ENCODE data around the gene NCSTN.

The NCSTN gene

GRCh38 chr1:160338580-160338979, 4.6 kb upstream of the NCSTN start:
- DNase-seq (ENCODE audit: low spot score) (no peak), ATAC-seq (ENCODE audit: low read depth) (no peak)
- Histone ChIP-seq H3K4me3 (ENCODE audit: severe bottlenecking) (no peak overlapping the region), H3K9me3 (ENCODE audit: severe bottlenecking) (no peaks in the 10 kb centered on the region), H3K27me3 (ENCODE audit: insufficient read depth, poor library complexity, severe bottlenecking) (no peaks in the 10 kb centered on the region), H3K36me3 (ENCODE audit: low read depth) (peaks cover 79% of the 10 kb centered on the region), H3K27ac (ENCODE audit: poor library complexity, severe bottlenecking) (no peak overlapping the region), H3K4me1 (ENCODE audit: insufficient read depth, poor library complexity, severe bottlenecking) (peaks cover 8% of the 10 kb centered on the region)
- TF ChIP-seq, protein P1, sequence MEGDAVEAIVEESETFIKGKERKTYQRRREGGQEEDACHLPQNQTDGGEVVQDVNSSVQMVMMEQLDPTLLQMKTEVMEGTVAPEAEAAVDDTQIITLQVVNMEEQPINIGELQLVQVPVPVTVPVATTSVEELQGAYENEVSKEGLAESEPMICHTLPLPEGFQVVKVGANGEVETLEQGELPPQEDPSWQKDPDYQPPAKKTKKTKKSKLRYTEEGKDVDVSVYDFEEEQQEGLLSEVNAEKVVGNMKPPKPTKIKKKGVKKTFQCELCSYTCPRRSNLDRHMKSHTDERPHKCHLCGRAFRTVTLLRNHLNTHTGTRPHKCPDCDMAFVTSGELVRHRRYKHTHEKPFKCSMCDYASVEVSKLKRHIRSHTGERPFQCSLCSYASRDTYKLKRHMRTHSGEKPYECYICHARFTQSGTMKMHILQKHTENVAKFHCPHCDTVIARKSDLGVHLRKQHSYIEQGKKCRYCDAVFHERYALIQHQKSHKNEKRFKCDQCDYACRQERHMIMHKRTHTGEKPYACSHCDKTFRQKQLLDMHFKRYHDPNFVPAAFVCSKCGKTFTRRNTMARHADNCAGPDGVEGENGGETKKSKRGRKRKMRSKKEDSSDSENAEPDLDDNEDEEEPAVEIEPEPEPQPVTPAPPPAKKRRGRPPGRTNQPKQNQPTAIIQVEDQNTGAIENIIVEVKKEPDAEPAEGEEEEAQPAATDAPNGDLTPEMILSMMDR (IDR thresholded peaks at IDR 0.05; ENCODE audit: poor library complexity, severe bottlenecking): no peak

DNA sequence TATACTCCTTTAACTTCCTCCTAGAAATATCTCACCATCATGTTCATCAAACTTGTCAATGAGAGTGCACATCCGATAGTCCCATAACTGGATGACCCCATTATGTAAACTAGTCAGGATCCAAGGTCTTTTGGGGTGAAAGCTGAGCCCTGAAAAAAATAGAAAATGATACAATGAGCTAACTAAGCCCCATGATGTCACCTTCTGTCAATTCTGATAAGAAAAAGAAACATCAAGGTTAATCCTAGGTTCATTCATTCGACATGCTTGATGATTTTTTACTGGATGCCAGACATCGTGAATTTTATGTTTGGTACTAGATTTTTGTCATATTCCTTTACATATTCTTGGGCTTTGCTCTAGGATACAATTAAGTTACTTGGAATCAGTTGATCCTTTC, 3.0 kb upstream of the NCSTN start:
- TF ChIP-seq, protein P1 (IDR thresholded peaks at IDR 0.05; ENCODE audit: poor library complexity, severe bottlenecking): no peak
- Histone ChIP-seq H3K36me3 (ENCODE audit: low read depth) (peaks cover 72% of the 10 kb centered on the region), H3K4me3 (ENCODE audit: severe bottlenecking) (no peak overlapping the region), H3K27ac (ENCODE audit: poor library complexity, severe bottlenecking) (no peak overlapping the region), H3K4me1 (ENCODE audit: insufficient read depth, poor library complexity, severe bottlenecking) (peaks cover 8% of the 10 kb centered on the region), H3K27me3 (ENCODE audit: insufficient read depth, poor library complexity, severe bottlenecking) (no peaks in the 10 kb centered on the region), H3K9me3 (ENCODE audit: severe bottlenecking) (no peaks in the 10 kb centered on the region)
- DNase-seq (ENCODE audit: low spot score) (no peak), ATAC-seq (ENCODE audit: low read depth) (no peak)

- ATAC-seq (ENCODE audit: low read depth): no peak
- H3K4me1 ChIP-seq (ENCODE audit: insufficient read depth, poor library complexity, severe bottlenecking): peaks cover 8% of the 10 kb centered on the region
- no peak overlapping the region for H3K27ac ChIP-seq (ENCODE audit: poor library complexity, severe bottlenecking)
- peaks cover 74% of the 10 kb centered on the region for H3K36me3 ChIP-seq (ENCODE audit: low read depth)
- no peak for DNase-seq (ENCODE audit: low spot score)
- H3K4me3 ChIP-seq (ENCODE audit: severe bottlenecking): no peak overlapping the region
- no peaks in the 10 kb centered on the region for H3K9me3 ChIP-seq (ENCODE audit: severe bottlenecking)
- H3K27me3 ChIP-seq (ENCODE audit: insufficient read depth, poor library complexity, severe bottlenecking): no peaks in the 10 kb centered on the region
- TF ChIP-seq, protein P1 (IDR thresholded peaks at IDR 0.05; ENCODE audit: poor library complexity, severe bottlenecking): no peak
Measured at GRCh38 chr1:160340866-160341265, 2.3 kb upstream of the NCSTN start.

DNA sequence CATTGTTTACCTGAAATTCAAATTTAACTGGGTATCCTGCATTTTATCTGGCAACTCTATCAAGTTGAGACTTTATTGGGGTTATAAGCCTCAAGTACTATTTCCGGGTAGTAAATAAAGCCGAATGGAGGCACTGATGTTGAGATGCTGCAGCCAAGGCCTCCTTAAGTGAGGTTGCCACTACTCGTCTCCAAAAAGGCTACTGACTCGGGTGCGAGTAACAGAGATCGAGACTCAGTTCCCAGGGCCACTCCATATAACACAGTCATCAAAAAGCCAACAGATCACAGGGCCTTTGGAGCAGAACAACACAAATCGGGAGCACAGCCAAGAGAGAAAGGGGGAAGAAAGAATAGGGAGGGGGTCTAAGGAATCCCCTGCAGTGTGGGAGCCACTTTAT, 657 bp upstream of the NCSTN start:
- peak overlapping the region; percentile 78 for H3K4me3 ChIP-seq (ENCODE audit: severe bottlenecking)
- H3K9me3 ChIP-seq (ENCODE audit: severe bottlenecking): no peaks in the 10 kb centered on the region
- H3K36me3 ChIP-seq (ENCODE audit: low read depth): peaks cover 73% of the 10 kb centered on the region
- ATAC-seq (ENCODE audit: low read depth) (no peak), DNase-seq (ENCODE audit: low spot score) (no peak)
- TF ChIP-seq, protein P1 (IDR thresholded peaks at IDR 0.05; ENCODE audit: poor library complexity, severe bottlenecking): no peak
- peak overlapping the region; percentile 46 for H3K27ac ChIP-seq (ENCODE audit: poor library complexity, severe bottlenecking)
- no peaks in the 10 kb centered on the region for H3K27me3 ChIP-seq (ENCODE audit: insufficient read depth, poor library complexity, severe bottlenecking)
- H3K4me1 ChIP-seq (ENCODE audit: insufficient read depth, poor library complexity, severe bottlenecking): peaks cover 8% of the 10 kb centered on the region

GRCh38 chr1:160344241-160344640, 1.1 kb downstream of the NCSTN start:
- Histone ChIP-seq H3K4me3 (ENCODE audit: severe bottlenecking) (peak overlapping the region; percentile 78), H3K9me3 (ENCODE audit: severe bottlenecking) (no peaks in the 10 kb centered on the region), H3K36me3 (ENCODE audit: low read depth) (peaks cover 72% of the 10 kb centered on the region), H3K4me1 (ENCODE audit: insufficient read depth, poor library complexity, severe bottlenecking) (peaks cover 8% of the 10 kb centered on the region), H3K27me3 (ENCODE audit: insufficient read depth, poor library complexity, severe bottlenecking) (no peaks in the 10 kb centered on the region), H3K27ac (ENCODE audit: poor library complexity, severe bottlenecking) (no peak overlapping the region)
- TF ChIP-seq, protein P1 (IDR thresholded peaks at IDR 0.05; ENCODE audit: poor library complexity, severe bottlenecking): no peak
- ATAC-seq (ENCODE audit: low read depth) (no peak), DNase-seq (ENCODE audit: low spot score) (no peak)

Measured in RWPE2 (cell line).